ENCODE results near the gene GALNTL6. TPM values are rescaled to one million over a fixed set of nuclear protein-coding genes. Genes with fewer than 3 reads are reported as not detected.

Gene GALNTL6
- total RNA-seq, result under 1 TPM in 1 of 2 donors, not detected in 1; 0.71 TPM
- 0.43 TPM for polyA plus RNA-seq (2013, experiment 1 of 2)
- polyA plus RNA-seq (2013, experiment 2 of 2), result 0.29 TPM
- long read RNA-seq, experiment 1, partial matches to known transcripts, result 0 of 1 reads
- long read RNA-seq, experiment 1, other reads (novel, unspliced or antisense), result 1 of 1 reads
- long read RNA-seq, experiment 2, partial matches to known transcripts, result 0 of 2 reads
- long read RNA-seq, experiment 2, other reads (novel, unspliced or antisense), result 2 of 2 reads
- long read RNA-seq, experiment 3, partial matches to known transcripts, result 1 of 1 reads
- long read RNA-seq, experiment 3, other reads (novel, unspliced or antisense), result 0 of 1 reads
- long read RNA-seq, experiment 4, result 0 reads

- peak within 1 kb of the TSS; percentile 33 for H3K9ac ChIP-seq (ENCODE audit: extremely low read depth, low read length, poor library complexity, severe bottlenecking)
Measured at GRCh38 chr4:171812665-171813525, at the start of gene GALNTL6. Gene GALNTL6, plus strand, starts transcription at chr4:171813404.

DNA sequence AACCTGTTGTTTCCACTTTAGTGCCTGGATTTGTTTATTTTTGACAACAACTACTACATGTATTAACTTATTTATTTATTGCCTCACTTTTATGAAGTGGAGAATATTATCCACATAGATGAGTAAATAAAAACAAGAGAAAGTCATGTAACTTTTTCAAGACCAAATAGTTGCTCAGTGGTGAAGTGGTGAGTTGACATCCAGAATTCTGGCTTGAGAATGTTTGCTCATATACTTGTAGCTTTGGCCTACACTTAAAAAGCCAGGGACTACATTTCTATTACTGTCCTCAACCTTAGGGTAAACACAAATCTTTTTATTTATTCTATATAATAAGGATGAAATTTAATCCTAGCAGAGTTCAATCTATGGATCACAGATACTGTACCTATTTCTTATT lies 47.7 kb upstream of the GALNTL6 start:
- Histone ChIP-seq H3K9ac (ENCODE audit: extremely low read depth, low read length, poor library complexity, severe bottlenecking) (no peak overlapping the region), H3K27me3 (ENCODE audit: control insufficient read depth, insufficient read depth, low read length, poor library complexity, severe bottlenecking) (no peaks in the 10 kb centered on the region), H3K4me3 (ENCODE audit: low read length) (no peak overlapping the region), H3K36me3 (ENCODE audit: control insufficient read depth, insufficient read depth, low read length) (no peaks in the 10 kb centered on the region), H3K9me3 (ENCODE audit: control insufficient read depth, low read length) (no peaks in the 10 kb centered on the region), H3K27ac (ENCODE audit: low read depth, low read length) (no peak overlapping the region), H3K4me1 (ENCODE audit: control insufficient read depth, insufficient read depth, low read length) (no peaks in the 10 kb centered on the region)
- Mint-ChIP-seq H3K9me3 (peaks cover 4% of the 10 kb centered on the region), H3K27me3 (ENCODE audit: insufficient read depth) (no peaks in the 10 kb centered on the region), H3K4me1 (no peaks in the 10 kb centered on the region), H3K36me3 (ENCODE audit: low read depth) (no peaks in the 10 kb centered on the region), H3K27ac (no peak overlapping the region), H3K4me3 (no peak overlapping the region)
- TF ChIP-seq, protein P1, sequence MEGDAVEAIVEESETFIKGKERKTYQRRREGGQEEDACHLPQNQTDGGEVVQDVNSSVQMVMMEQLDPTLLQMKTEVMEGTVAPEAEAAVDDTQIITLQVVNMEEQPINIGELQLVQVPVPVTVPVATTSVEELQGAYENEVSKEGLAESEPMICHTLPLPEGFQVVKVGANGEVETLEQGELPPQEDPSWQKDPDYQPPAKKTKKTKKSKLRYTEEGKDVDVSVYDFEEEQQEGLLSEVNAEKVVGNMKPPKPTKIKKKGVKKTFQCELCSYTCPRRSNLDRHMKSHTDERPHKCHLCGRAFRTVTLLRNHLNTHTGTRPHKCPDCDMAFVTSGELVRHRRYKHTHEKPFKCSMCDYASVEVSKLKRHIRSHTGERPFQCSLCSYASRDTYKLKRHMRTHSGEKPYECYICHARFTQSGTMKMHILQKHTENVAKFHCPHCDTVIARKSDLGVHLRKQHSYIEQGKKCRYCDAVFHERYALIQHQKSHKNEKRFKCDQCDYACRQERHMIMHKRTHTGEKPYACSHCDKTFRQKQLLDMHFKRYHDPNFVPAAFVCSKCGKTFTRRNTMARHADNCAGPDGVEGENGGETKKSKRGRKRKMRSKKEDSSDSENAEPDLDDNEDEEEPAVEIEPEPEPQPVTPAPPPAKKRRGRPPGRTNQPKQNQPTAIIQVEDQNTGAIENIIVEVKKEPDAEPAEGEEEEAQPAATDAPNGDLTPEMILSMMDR (conservative IDR thresholded peaks at IDR 0.05), result no peak
- DNase-seq, result no peak

More at GRCh38 chr4:171812665-171813525, at the start of gene GALNTL6:
- Mint-ChIP-seq H3K27me3 (ENCODE audit: insufficient read depth) (peaks cover 51% of the 10 kb centered on the region), H3K4me3 (peak within 1 kb of the TSS; percentile 68), H3K4me1 (no peaks in the 10 kb centered on the region), H3K36me3 (ENCODE audit: low read depth) (no peaks in the 10 kb centered on the region), H3K9me3 (no peaks in the 10 kb centered on the region), H3K27ac (no peak within 1 kb of the TSS)
- Histone ChIP-seq H3K4me3 (ENCODE audit: low read length) (peak within 1 kb of the TSS; percentile 79), H3K9me3 (ENCODE audit: control insufficient read depth, low read length) (no peaks in the 10 kb centered on the region), H3K4me1 (ENCODE audit: control insufficient read depth, insufficient read depth, low read length) (no peaks in the 10 kb centered on the region), H3K36me3 (ENCODE audit: control insufficient read depth, insufficient read depth, low read length) (no peaks in the 10 kb centered on the region), H3K27me3 (ENCODE audit: control insufficient read depth, insufficient read depth, low read length, poor library complexity, severe bottlenecking) (peaks cover 50% of the 10 kb centered on the region), H3K27ac (ENCODE audit: low read depth, low read length) (no peak within 1 kb of the TSS)
- DNase-seq, result peak; percentile 78
- TF ChIP-seq, protein P1 (conservative IDR thresholded peaks at IDR 0.05), result no peak
- 1% methylated on average over 20 to 83 of the region's 83 CpGs for WGBS, 2 experiments (ENCODE audit: insufficient coverage in 1 of 2, insufficient read length in 1 of 2)

DNA sequence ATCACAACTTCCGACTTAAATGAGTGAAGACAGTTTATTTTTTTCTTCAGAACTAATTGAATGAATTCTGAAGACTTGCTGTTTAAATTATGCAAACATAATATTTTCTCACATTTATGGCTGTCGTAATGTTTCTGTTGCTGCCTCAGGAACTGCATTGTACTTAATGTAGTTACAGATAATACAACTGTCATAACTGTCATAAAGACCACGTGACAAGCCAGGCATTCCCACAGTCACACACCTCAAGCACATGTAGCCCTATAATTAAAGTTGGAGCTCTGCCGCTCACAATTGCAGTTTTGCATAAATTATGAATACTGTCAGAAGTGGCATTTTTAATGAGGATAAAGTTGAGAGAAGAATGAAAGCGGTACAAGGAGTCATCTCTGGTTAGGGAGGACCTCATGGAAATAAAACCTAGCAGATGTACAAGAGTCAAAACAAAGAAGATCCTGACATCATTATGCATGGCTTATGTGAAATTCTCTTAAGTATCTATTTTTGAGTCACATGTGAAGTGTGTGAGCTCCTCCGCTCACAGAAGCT lies 38.5 kb upstream of the GALNTL6 start:
- H3K36me3 ChIP-seq (ENCODE audit: control insufficient read depth, insufficient read depth, low read length), result no peaks in the 10 kb centered on the region
- Mint-ChIP-seq H3K4me1 (no peaks in the 10 kb centered on the region), H3K27me3 (ENCODE audit: insufficient read depth) (no peaks in the 10 kb centered on the region), H3K9me3 (peaks cover 11% of the 10 kb centered on the region), H3K36me3 (ENCODE audit: low read depth) (no peaks in the 10 kb centered on the region), H3K4me3 (no peak overlapping the region), H3K27ac (no peak overlapping the region)
- no peaks in the 10 kb centered on the region for H3K9me3 ChIP-seq (ENCODE audit: control insufficient read depth, low read length)
- no peak overlapping the region for H3K4me3 ChIP-seq (ENCODE audit: low read length)
- H3K27me3 ChIP-seq (ENCODE audit: control insufficient read depth, insufficient read depth, low read length, poor library complexity, severe bottlenecking), result no peaks in the 10 kb centered on the region
- no peak overlapping the region for H3K9ac ChIP-seq (ENCODE audit: extremely low read depth, low read length, poor library complexity, severe bottlenecking)
- WGBS, 2 experiments (ENCODE audit: insufficient coverage in 1 of 2, insufficient read length in 1 of 2), result 91 to 100% methylated on average over 1 to 5 of the region's 6 CpGs
- H3K27ac ChIP-seq (ENCODE audit: low read depth, low read length), result no peak overlapping the region
- no peak for DNase-seq
- H3K4me1 ChIP-seq (ENCODE audit: control insufficient read depth, insufficient read depth, low read length), result no peaks in the 10 kb centered on the region
- TF ChIP-seq, protein P1 (conservative IDR thresholded peaks at IDR 0.05), result no peak

Measured in endodermal cell (in vitro differentiated cells).